OCI-LY1 (cell line): ENCODE results near the gene LMX1B.

Source experiments
- EZH2 ChIP-seq: fragments of 200-600 bp; sonication (generic), shearing (Covaris generic); IDR thresholded peaks from 2 replicates; pipeline ENCODE4 v1.8.0; 2017; ENCODE audit warnings: borderline replicate concordance, mixed run types, mild to moderate bottlenecking, antibody characterized with exemption, low read length, moderate library complexity, mixed read lengths
- TF ChIP-seq, protein P1 (sequence below): fragments of 200-600 bp; sonication (generic), shearing (Covaris generic); IDR thresholded peaks from 2 replicates; pipeline ENCODE4 v1.5.1; 2017; ENCODE audit warnings: mild to moderate bottlenecking, antibody characterized with exemption, low read length, moderate library complexity, mixed read lengths

DNA sequence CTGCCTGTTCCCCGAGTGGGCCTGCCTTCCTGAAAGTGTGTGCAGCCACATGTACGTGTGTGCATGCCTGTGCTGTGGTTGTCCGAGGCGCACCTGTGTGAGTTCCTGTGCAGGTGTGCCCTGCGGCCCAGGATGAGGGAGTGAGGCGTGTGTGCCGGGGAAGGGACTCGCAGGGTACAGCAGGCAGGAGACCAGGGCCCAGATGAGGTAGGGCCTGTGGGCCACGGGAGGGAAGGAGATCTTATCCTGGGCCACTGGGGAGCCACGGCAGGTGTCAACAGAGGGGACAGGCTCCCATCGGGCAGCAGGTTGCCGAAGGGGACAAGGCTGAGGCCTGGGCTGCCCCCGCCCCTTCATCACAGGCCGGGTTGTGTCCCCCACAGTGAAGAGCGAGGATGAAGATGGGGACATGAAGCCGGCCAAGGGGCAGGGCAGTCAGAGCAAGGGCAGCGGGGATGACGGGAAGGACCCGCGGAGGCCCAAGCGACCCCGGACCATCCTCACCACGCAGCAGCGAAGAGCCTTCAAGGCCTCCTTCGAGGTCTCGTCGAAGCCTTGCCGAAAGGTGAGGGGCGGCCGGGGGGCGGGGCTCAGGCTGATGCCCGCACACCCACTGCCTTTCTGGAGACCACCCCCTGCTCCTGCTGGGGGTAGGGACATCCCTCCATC lies 79.2 kb downstream of the LMX1B start:
- TF ChIP-seq EZH2 = no peak
- TF ChIP-seq, protein P1, sequence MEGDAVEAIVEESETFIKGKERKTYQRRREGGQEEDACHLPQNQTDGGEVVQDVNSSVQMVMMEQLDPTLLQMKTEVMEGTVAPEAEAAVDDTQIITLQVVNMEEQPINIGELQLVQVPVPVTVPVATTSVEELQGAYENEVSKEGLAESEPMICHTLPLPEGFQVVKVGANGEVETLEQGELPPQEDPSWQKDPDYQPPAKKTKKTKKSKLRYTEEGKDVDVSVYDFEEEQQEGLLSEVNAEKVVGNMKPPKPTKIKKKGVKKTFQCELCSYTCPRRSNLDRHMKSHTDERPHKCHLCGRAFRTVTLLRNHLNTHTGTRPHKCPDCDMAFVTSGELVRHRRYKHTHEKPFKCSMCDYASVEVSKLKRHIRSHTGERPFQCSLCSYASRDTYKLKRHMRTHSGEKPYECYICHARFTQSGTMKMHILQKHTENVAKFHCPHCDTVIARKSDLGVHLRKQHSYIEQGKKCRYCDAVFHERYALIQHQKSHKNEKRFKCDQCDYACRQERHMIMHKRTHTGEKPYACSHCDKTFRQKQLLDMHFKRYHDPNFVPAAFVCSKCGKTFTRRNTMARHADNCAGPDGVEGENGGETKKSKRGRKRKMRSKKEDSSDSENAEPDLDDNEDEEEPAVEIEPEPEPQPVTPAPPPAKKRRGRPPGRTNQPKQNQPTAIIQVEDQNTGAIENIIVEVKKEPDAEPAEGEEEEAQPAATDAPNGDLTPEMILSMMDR = no peak
